ENCODE results near the gene KLHL2. TPM values are rescaled to one million over a fixed set of nuclear protein-coding genes. Genes with fewer than 3 reads are reported as not detected.

KLHL2 gene
- total and polyA plus RNA-seq, 2 experiments from 2014 or later, result 7.1 to 14.8 TPM

DNA sequence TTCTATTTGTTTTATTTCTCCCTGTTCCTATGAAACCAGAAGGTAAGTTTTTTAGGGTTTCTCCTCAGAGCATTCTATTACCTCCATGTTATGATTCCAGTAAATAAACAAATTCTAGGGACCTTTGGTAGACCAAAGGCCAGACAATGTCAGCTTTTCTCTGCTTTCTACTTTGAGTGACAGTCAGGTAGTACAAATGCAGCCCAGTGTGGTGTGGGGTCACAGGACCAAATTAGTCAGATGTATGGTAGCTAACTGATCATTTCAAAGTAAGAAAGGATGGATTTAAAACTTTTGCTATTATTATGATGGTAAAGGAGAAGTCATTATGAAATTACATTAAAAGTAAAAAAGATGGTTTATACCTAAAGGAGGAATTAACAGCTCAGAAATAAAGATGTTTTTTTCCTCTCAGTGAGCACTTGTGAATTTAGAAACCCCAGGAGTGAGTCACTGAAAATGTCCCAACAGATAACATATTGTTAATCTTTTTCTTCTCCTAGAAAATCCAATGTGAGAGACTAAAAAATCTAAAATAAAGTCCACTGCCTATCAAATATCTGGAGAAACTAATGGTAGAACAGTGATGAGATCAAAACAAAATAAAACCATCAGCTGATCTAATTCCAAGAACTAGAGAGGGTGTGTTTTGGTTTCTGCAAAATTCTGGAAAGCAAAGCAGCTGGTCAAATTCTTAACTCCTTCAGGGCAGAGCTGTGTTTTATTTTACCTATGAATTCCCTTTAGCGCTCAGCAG, 16.6 kb upstream of the KLHL2 start (continued):
- TF ChIP-seq, protein P1, sequence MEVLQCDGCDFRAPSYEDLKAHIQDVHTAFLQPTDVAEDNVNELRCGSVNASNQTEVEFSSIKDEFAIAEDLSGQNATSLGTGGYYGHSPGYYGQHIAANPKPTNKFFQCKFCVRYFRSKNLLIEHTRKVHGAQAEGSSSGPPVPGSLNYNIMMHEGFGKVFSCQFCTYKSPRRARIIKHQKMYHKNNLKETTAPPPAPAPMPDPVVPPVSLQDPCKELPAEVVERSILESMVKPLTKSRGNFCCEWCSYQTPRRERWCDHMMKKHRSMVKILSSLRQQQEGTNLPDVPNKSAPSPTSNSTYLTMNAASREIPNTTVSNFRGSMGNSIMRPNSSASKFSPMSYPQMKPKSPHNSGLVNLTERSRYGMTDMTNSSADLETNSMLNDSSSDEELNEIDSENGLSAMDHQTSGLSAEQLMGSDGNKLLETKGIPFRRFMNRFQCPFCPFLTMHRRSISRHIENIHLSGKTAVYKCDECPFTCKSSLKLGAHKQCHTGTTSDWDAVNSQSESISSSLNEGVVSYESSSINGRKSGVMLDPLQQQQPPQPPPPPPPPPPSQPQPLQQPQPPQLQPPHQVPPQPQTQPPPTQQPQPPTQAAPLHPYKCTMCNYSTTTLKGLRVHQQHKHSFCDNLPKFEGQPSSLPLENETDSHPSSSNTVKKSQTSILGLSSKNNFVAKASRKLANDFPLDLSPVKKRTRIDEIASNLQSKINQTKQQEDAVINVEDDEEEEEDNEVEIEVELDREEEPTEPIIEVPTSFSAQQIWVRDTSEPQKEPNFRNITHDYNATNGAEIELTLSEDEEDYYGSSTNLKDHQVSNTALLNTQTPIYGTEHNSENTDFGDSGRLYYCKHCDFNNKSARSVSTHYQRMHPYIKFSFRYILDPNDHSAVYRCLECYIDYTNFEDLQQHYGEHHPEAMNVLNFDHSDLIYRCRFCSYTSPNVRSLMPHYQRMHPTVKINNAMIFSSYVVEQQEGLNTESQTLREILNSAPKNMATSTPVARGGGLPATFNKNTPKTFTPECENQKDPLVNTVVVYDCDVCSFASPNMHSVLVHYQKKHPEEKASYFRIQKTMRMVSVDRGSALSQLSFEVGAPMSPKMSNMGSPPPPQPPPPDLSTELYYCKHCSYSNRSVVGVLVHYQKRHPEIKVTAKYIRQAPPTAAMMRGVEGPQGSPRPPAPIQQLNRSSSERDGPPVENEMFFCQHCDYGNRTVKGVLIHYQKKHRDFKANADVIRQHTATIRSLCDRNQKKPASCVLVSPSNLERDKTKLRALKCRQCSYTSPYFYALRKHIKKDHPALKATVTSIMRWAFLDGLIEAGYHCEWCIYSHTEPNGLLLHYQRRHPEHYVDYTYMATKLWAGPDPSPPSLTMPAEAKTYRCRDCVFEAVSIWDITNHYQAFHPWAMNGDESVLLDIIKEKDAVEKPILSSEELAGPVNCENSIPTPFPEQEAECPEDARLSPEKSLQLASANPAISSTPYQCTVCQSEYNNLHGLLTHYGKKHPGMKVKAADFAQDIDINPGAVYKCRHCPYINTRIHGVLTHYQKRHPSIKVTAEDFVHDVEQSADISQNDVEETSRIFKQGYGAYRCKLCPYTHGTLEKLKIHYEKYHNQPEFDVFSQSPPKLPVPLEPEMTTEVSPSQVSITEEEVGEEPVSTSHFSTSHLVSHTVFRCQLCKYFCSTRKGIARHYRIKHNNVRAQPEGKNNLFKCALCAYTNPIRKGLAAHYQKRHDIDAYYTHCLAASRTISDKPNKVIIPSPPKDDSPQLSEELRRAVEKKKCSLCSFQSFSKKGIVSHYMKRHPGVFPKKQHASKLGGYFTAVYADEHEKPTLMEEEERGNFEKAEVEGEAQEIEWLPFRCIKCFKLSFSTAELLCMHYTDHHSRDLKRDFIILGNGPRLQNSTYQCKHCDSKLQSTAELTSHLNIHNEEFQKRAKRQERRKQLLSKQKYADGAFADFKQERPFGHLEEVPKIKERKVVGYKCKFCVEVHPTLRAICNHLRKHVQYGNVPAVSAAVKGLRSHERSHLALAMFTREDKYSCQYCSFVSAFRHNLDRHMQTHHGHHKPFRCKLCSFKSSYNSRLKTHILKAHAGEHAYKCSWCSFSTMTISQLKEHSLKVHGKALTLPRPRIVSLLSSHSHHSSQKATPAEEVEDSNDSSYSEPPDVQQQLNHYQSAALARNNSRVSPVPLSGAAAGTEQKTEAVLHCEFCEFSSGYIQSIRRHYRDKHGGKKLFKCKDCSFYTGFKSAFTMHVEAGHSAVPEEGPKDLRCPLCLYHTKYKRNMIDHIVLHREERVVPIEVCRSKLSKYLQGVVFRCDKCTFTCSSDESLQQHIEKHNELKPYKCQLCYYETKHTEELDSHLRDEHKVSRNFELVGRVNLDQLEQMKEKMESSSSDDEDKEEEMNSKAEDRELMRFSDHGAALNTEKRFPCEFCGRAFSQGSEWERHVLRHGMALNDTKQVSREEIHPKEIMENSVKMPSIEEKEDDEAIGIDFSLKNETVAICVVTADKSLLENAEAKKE (CRISPR knock-in tag; IDR thresholded peaks at IDR 0.05), result no peak
- TF ChIP-seq STAT1 (IDR thresholded peaks at IDR 0.05; ENCODE audit: unreplicated experiment) (no peak), EZH2phosphoT487 (IDR thresholded peaks at IDR 0.05; ENCODE audit: unreplicated experiment) (no peak), CTCF (conservative IDR thresholded peaks at IDR 0.05; ENCODE audit: low read depth in 2 of 2) (no peak)

DNA sequence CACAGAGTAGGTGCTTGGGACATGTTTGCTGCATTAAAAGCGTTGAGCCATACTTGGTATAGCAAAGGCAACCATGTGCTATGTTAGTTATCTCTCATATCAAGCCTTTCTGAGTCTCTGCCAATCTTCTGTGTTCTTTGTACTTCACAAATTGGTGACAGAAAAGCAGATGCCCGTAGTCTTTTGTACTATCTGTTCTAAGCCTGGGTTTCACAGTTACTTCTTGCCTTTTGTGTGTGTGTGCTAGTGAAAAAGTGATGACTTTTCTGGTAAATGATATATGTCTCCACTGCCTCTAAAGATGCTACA, 16.1 kb upstream of the KLHL2 start:
- H3K4me1 Mint-ChIP-seq, result peaks cover 5% of the 10 kb centered on the region; the same call in 1 of the 3 replicates
- no peaks in the 10 kb centered on the region for H3K36me3 ChIP-seq (ENCODE audit: insufficient read depth)
- TF ChIP-seq, protein P2, sequence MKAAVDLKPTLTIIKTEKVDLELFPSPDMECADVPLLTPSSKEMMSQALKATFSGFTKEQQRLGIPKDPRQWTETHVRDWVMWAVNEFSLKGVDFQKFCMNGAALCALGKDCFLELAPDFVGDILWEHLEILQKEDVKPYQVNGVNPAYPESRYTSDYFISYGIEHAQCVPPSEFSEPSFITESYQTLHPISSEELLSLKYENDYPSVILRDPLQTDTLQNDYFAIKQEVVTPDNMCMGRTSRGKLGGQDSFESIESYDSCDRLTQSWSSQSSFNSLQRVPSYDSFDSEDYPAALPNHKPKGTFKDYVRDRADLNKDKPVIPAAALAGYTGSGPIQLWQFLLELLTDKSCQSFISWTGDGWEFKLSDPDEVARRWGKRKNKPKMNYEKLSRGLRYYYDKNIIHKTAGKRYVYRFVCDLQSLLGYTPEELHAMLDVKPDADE (IDR thresholded peaks at IDR 0.05), result no peak
- TF ChIP-seq CTCF (conservative IDR thresholded peaks at IDR 0.05; ENCODE audit: low read depth in 2 of 2) (no peak), POLR2AphosphoS5 (IDR thresholded peaks at IDR 0.05; ENCODE audit: low read depth) (no peak), EZH2phosphoT487 (IDR thresholded peaks at IDR 0.05; ENCODE audit: unreplicated experiment) (no peak)
- TF ChIP-seq, protein P3, sequence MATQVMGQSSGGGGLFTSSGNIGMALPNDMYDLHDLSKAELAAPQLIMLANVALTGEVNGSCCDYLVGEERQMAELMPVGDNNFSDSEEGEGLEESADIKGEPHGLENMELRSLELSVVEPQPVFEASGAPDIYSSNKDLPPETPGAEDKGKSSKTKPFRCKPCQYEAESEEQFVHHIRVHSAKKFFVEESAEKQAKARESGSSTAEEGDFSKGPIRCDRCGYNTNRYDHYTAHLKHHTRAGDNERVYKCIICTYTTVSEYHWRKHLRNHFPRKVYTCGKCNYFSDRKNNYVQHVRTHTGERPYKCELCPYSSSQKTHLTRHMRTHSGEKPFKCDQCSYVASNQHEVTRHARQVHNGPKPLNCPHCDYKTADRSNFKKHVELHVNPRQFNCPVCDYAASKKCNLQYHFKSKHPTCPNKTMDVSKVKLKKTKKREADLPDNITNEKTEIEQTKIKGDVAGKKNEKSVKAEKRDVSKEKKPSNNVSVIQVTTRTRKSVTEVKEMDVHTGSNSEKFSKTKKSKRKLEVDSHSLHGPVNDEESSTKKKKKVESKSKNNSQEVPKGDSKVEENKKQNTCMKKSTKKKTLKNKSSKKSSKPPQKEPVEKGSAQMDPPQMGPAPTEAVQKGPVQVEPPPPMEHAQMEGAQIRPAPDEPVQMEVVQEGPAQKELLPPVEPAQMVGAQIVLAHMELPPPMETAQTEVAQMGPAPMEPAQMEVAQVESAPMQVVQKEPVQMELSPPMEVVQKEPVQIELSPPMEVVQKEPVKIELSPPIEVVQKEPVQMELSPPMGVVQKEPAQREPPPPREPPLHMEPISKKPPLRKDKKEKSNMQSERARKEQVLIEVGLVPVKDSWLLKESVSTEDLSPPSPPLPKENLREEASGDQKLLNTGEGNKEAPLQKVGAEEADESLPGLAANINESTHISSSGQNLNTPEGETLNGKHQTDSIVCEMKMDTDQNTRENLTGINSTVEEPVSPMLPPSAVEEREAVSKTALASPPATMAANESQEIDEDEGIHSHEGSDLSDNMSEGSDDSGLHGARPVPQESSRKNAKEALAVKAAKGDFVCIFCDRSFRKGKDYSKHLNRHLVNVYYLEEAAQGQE (IDR thresholded peaks at IDR 0.05; ENCODE audit: unreplicated experiment), result no peak
- no peaks in the 10 kb centered on the region for H3K36me3 Mint-ChIP-seq (ENCODE audit: low read depth)
- no peaks in the 10 kb centered on the region for H3F3A ChIP-seq (replicated peaks; ENCODE audit: low read depth)
- peaks cover 5% of the 10 kb centered on the region; the same call in 1 of the 2 replicates for H3K4me1 ChIP-seq (ENCODE audit: insufficient read depth)
- no peak overlapping the region for H3K4me3 Mint-ChIP-seq
- no peaks in the 10 kb centered on the region for H4K20me1 ChIP-seq (replicated peaks; ENCODE audit: insufficient read depth)
- H3K4me2 ChIP-seq, result no peak overlapping the region
- no peak overlapping the region for H3K27ac Mint-ChIP-seq
- peaks cover 8% of the 10 kb centered on the region; the same call in 1 of the 2 replicates for H3K9me2 ChIP-seq (ENCODE audit: insufficient read depth)
- no peaks in the 10 kb centered on the region; the same call in 2 of the 3 replicates for H3K9me3 Mint-ChIP-seq
- H3K4me3 ChIP-seq, result no peak overlapping the region
- H3K27me3 Mint-ChIP-seq (ENCODE audit: insufficient read depth, low read depth, poor library complexity), result no peaks in the 10 kb centered on the region
- no peak for DNase-seq (ENCODE audit: low spot score)
- peak overlapping the region; percentile 59; the same call in 1 of the 2 replicates for H2AFZ ChIP-seq
- no peak for ATAC-seq
- H3K79me2 ChIP-seq (replicated peaks; ENCODE audit: insufficient read depth), result no peaks in the 10 kb centered on the region
- H3K27me3 ChIP-seq (ENCODE audit: insufficient read depth), result no peaks in the 10 kb centered on the region
- no peak overlapping the region for H3K27ac ChIP-seq (ENCODE audit: low read depth)

Data from GM23338 (cell line).